GM19468 (cell line): Measurements from ENCODE around the gene PLRG1.
A peak's percentile ranks its signal among the peaks of the same experiment; 100 is the strongest.

ENCODE experiments used
- ATAC-seq: cut with Tn5 transposase; IDR thresholded peaks from one replicate; pipeline ENCODE4 v1.9.1; 2021; ENCODE audit warnings: mild to moderate bottlenecking, moderate library complexity, moderate number of reproducible peaks; ENCODE audit not compliant: unreplicated experiment; ENCODE audit errors: extremely low read depth

PLRG1 gene

GRCh38 chr4:154577324-154577723 lies 27.1 kb upstream of the PLRG1 start:
- ATAC-seq: no peak

DNA sequence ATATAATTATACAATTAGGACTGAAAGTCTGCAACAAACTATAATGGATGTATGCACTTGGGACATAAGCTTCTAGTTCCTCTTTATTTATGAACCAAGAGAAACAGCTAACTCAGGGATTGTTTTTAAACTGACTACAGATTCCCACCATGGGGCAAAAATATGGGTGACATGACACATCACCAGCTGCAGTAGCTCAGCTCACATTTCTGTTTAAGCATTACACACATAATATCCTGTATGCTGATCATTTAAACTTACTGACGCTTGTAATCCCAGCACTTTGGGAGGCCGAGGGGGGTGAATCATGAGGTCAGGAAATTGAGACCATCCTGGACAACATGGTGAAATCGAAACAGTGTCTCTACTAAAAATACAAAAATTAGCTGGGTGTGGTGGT lies 24.1 kb upstream of the PLRG1 start:
- no peak for ATAC-seq

- no peak for ATAC-seq
Observed at GRCh38 chr4:154573190-154573870, 23.1 kb upstream of the PLRG1 start.

GRCh38 chr4:154569584-154569983 lies 19.4 kb upstream of the PLRG1 start:
- ATAC-seq: no peak

GRCh38 chr4:154569028-154569427 lies 18.8 kb upstream of the PLRG1 start:
- ATAC-seq: no peak

DNA sequence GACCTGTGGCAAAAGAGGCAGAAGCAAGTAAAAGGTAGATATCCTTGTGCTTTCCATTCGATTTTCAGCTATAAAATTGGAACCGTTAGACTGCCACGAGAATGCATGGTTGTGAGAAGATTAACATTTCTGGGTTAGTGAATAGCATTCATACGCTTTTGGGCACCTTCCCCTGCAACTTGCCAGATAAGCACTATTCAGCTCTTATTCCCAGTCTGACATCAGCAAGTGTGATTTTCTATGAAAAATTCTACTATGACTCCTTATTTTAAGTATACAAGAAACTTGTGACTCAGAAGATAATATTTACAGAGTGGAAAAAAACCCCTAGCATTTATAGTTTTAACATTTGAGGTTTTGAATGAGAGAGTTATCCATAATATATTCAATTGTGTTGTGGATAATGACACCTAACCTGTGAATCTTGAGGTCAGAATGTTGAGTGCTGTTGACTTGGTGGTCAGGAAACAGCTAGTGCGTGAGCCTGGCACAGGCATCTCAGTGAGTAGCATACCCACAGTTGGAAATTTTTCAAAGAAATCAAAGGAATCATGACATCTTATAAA lies 16.5 kb upstream of the PLRG1 start:
- no peak for ATAC-seq

DNA sequence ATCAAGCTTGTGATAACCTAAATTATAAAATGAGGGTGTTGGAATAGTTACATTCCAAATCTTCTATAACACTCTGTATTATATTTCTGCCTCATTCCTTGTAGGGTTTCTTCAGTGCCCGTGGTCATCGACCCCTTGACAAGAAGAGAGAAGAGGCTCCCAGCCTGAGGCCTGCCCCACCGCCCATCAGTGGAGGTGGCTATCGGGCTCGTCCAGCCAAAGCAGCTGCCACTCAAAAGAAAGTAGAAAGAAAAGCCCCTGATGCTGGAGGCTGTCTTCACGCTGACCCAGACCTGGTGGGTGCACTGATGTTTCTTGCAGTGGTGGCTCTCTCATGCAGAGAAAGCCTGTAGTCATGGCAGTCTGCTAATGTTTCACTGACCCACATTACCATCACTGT lies 15.5 kb upstream of the PLRG1 start:
- ATAC-seq: no peak

GRCh38 chr4:154564311-154564710 lies 14.1 kb upstream of the PLRG1 start:
- no peak for ATAC-seq

GRCh38 chr4:154562697-154563254 lies 12.6 kb upstream of the PLRG1 start, which contains the start of gene FGB:
Gene FGB (plus strand): TSS chr4:154563011. CDS start chr4:154563019, 8 bp downstream.
- no peak for ATAC-seq

DNA sequence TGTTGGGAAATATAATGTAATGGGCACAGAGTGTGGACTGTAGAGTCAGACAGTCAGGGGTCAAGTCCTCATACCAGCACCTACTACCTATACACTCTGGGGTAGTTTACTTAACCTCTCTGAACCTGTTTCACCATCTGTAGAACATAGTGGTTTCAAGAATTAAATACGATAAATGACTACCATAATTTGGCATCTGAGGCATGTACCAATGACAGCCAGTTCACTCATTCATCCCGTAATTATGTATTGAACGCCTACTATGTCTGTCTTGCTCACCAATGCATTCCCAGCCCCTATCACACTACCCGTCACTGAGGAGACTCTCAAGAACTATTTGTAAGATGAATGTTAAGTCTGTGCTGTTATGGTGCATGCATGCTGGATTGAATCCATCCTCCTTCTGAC lies 10.6 kb upstream of the PLRG1 start:
- ATAC-seq: no peak

GRCh38 chr4:154560419-154560801 lies 10.2 kb upstream of the PLRG1 start:
- ATAC-seq: no peak

GRCh38 chr4:154559494-154560418 lies 9.6 kb upstream of the PLRG1 start:
- peak; percentile 57 for ATAC-seq

GRCh38 chr4:154559141-154559493 lies 8.9 kb upstream of the PLRG1 start:
- ATAC-seq: no peak

GRCh38 chr4:154551872-154552686 lies 1.9 kb upstream of the PLRG1 start:
- ATAC-seq: peak; percentile 22

DNA sequence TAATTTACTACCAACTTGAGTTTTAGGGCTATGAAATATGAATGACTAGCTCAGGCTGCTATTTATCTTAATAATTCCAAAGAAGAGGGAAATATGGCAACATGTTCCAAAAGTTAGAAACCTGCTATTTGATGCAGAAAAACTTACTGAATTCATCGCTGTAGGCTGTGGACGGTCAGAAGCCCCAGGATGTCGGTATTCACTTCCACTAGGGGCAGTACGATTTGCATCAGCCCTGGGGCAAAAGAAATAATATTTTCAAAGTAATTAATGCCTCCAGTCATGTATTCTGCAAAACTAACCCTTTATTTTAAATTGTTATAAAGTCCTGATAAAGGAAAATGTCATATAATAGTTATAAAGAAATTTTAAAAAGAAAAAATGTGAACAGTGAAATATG lies 4.5 kb downstream of the PLRG1 start:
- no peak for ATAC-seq

GRCh38 chr4:154542271-154542879 lies 7.8 kb downstream of the PLRG1 start:
- no peak for ATAC-seq

- no peak for ATAC-seq
Observed at GRCh38 chr4:154534296-154534695, 15.9 kb downstream of the PLRG1 start.

GRCh38 chr4:154529728-154530519 lies 20.3 kb downstream of the PLRG1 start:
- no peak for ATAC-seq

GRCh38 chr4:154528869-154529268 lies 21.3 kb downstream of the PLRG1 start:
- ATAC-seq: no peak
